KMS-11 (cell line): ENCODE measurements around the gene CCDC85A.

Source experiments
- H2AFZ ChIP-seq: fragments of 200-600 bp; sonication (generic); 2 replicates; pipeline ENCODE4 v1.6.1; 2016; ENCODE audit warnings: antibody characterized with exemption, mixed run types, low read depth
- H3K27ac ChIP-seq: fragments of 200-600 bp; sonication (generic); 2 replicates; pipeline ENCODE4 v1.6.1; 2016; ENCODE audit warnings: mild to moderate bottlenecking, mixed run types
- H3K27me3 ChIP-seq: fragments of 200-600 bp; sonication (generic); 2 replicates; pipeline ENCODE4 v1.6.1; 2017; ENCODE audit warnings: mild to moderate bottlenecking, low read depth, mixed run types, moderate library complexity; ENCODE audit not compliant: insufficient read depth
- H3K36me3 ChIP-seq: fragments of 200-600 bp; sonication (generic); 2 replicates; pipeline ENCODE4 v1.6.1; 2017; ENCODE audit warnings: mild to moderate bottlenecking, mixed run types; ENCODE audit not compliant: insufficient read depth
- H3K4me1 ChIP-seq: fragments of 200-600 bp; sonication (generic); 2 replicates; pipeline ENCODE4 v1.6.1; 2016; ENCODE audit warnings: mild to moderate bottlenecking, low read depth, mixed run types; ENCODE audit not compliant: poor library complexity, severe bottlenecking
- H3K4me2 ChIP-seq: fragments of 200-600 bp; sonication (generic); 2 replicates; pipeline ENCODE4 v1.7.0; 2016; ENCODE audit warnings: mild to moderate bottlenecking, mixed run types
- H3K4me3 ChIP-seq: fragments of 200-600 bp; sonication (generic); IDR thresholded peaks from 2 replicates; pipeline ENCODE4 v1.6.1; 2017; ENCODE audit warnings: low read depth, low read length, mixed read lengths; ENCODE audit not compliant: insufficient read depth
- H3K79me2 ChIP-seq: fragments of 200-600 bp; sonication (generic); 2 replicates; pipeline ENCODE4 v1.6.1; 2016; ENCODE audit warnings: low read depth, mixed run types; ENCODE audit not compliant: insufficient read depth
- H3K9ac ChIP-seq: fragments of 200-600 bp; sonication (generic); 2 replicates; pipeline ENCODE4 v1.6.1; 2016; ENCODE audit warnings: mild to moderate bottlenecking, mixed run types
- H4K20me1 ChIP-seq: fragments of 200-600 bp; sonication (generic); 2 replicates; pipeline ENCODE4 v1.6.1; 2016; ENCODE audit warnings: mild to moderate bottlenecking, mixed run types; ENCODE audit not compliant: insufficient read depth
- CTCF ChIP-seq: fragments of 200-600 bp; sonication (generic); conservative IDR thresholded peaks from 2 replicates; pipeline ENCODE4 v1.6.1; 2017; ENCODE audit warnings: low read depth, mild to moderate bottlenecking, antibody characterized with exemption, low read length, moderate library complexity, mixed read lengths

Gene CCDC85A

DNA sequence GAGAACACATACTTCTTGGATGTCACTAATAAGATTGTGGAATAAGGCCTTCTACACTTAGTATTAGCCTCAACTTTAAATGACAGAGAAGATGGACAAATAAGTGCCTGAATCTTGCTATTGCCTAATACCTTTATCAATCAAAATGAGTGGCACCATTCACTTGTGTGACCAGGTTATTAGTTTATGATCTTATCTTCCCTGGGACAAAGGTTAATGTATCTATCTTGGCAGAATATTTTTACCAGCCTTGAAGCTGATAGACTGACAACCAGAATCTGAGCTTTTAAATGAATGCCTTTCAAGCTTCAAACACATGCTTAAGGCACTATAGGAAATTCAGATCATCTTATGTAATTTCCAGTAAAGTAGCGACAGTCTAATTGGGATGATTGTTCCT, 202.9 kb downstream of the CCDC85A start:
- H3K27me3 ChIP-seq = no peaks in the 10 kb centered on the region
- no peak overlapping the region for H3K27ac ChIP-seq
- H4K20me1 ChIP-seq = no peaks in the 10 kb centered on the region
- H3K79me2 ChIP-seq = no peaks in the 10 kb centered on the region
- H2AFZ ChIP-seq = no peak overlapping the region
- H3K4me1 ChIP-seq = no peaks in the 10 kb centered on the region
- no peak overlapping the region for H3K9ac ChIP-seq
- H3K4me2 ChIP-seq = no peak overlapping the region
- no peak for TF ChIP-seq CTCF
- no peaks in the 10 kb centered on the region for H3K36me3 ChIP-seq
- no peak overlapping the region for H3K4me3 ChIP-seq

- TF ChIP-seq CTCF = no peak
- Histone ChIP-seq H3K79me2 (no peaks in the 10 kb centered on the region), H3K4me2 (no peak overlapping the region), H3K36me3 (no peaks in the 10 kb centered on the region), H3K9ac (no peak overlapping the region), H2AFZ (no peak overlapping the region), H3K27me3 (no peaks in the 10 kb centered on the region), H3K4me1 (no peaks in the 10 kb centered on the region), H3K4me3 (no peak overlapping the region), H4K20me1 (no peaks in the 10 kb centered on the region), H3K27ac (no peak overlapping the region)
Observed at GRCh38 chr2:56390644-56391043, 206.9 kb downstream of the CCDC85A start.

DNA sequence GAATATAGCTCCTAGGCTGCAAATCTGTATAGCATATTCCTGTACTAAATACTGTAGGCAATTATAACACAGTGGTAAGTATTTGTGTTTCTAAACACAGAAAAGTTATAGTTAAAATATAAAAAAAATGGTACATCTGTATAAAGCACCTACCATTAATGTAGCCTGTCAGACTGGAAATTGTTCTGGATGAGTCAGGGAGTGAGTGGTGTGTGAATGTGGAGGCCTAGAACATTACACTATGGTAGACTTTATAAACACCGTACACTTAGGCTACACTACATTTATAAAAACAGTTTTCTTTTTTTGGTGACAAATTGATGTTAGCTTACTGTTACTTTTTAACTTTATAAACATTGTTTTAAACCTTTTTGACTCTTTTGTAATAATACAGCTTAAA, 226.3 kb downstream of the CCDC85A start:
- no peaks in the 10 kb centered on the region for H3K36me3 ChIP-seq
- no peak overlapping the region for H3K4me2 ChIP-seq
- no peaks in the 10 kb centered on the region for H3K79me2 ChIP-seq
- no peak for TF ChIP-seq CTCF
- H3K27me3 ChIP-seq = no peaks in the 10 kb centered on the region
- no peak overlapping the region for H3K4me3 ChIP-seq
- H3K9ac ChIP-seq = no peak overlapping the region
- H4K20me1 ChIP-seq = no peaks in the 10 kb centered on the region
- H2AFZ ChIP-seq = no peak overlapping the region
- H3K27ac ChIP-seq = no peak overlapping the region
- H3K4me1 ChIP-seq = no peaks in the 10 kb centered on the region

- Histone ChIP-seq H3K36me3 (no peaks in the 10 kb centered on the region), H3K4me3 (no peak overlapping the region), H2AFZ (no peak overlapping the region), H4K20me1 (no peaks in the 10 kb centered on the region), H3K4me1 (no peaks in the 10 kb centered on the region), H3K79me2 (no peaks in the 10 kb centered on the region), H3K27ac (no peak overlapping the region), H3K27me3 (no peaks in the 10 kb centered on the region), H3K4me2 (no peak overlapping the region), H3K9ac (no peak overlapping the region)
- TF ChIP-seq CTCF = no peak
Observed at GRCh38 chr2:56416500-56417176, 232.8 kb downstream of the CCDC85A start.
